Esophagus muscularis mucosa (tissue), 4 donors: Measurements from ENCODE around the gene SPATA13.

Source experiments
- CTCF ChIP-seq, 3 experiments: fragments of 200-600 bp in 2 of 3; fragments of 450-650 bp in 1 of 3; sonication (generic) in 2 of 3; IDR thresholded peaks; one replicate each; pipeline ENCODE4 v1.5.1; 2017 to 2019; ENCODE audit warnings: antibody characterized with exemption in 3 of 3, mild to moderate bottlenecking in 2 of 3, moderate library complexity in 1 of 3
- EP300 ChIP-seq: sonication (generic); formaldehyde crosslinking; IDR thresholded peaks from one replicate; pipeline ENCODE4 v1.6.1; 2017; ENCODE audit warnings: antibody characterized with exemption
- POLR2A ChIP-seq: fragments of 450-650 bp; IDR thresholded peaks from one replicate; pipeline ENCODE4 v1.6.1; 2017; ENCODE audit warnings: antibody characterized with exemption, moderate library complexity, mild to moderate bottlenecking, low read depth
- POLR2AphosphoS5 ChIP-seq, 2 donors: sonication (generic); formaldehyde crosslinking; IDR thresholded peaks; one replicate each; pipeline ENCODE4 v1.6.1; 2017; ENCODE audit warnings: antibody characterized with exemption in 2 of 2

GRCh38 chr13:24261566-24261965 lies 101.0 kb downstream of the SPATA13 start:
- no peak for TF ChIP-seq POLR2A
- no peak for TF ChIP-seq CTCF (IDR thresholded peaks at IDR 0.05)
- TF ChIP-seq POLR2AphosphoS5 (IDR thresholded peaks at IDR 0.05), result no peak
- TF ChIP-seq EP300, result no peak
